ENCODE results near the gene CASP9. TPM values are rescaled to one million over a fixed set of nuclear protein-coding genes. Genes with fewer than 3 reads are reported as not detected.

Gene CASP9
- total RNA-seq, 4 donors from 2014 or later: 4.9 to 8.5 (median 6.5) TPM

GRCh38 chr1:15531682-15532081, 7.7 kb upstream of the CASP9 start:
- no peak for TF ChIP-seq CTCF (IDR thresholded peaks at IDR 0.05)
- no peak for TF ChIP-seq POLR2A (IDR thresholded peaks at IDR 0.05)
- no peak for DNase-seq (ENCODE audit: low spot score in 2 of 2)
- intact Hi-C loops (cut with DNase I; ENCODE audit: low total_unique reads): no loop called here
- H3K4me3 ChIP-seq (ENCODE audit: low read depth, poor library complexity, severe bottlenecking): no peak overlapping the region
- WGBS, 2 donors: 79 to 81% methylated on average over 2 of the region's 2 CpGs

GRCh38 chr1:15531003-15531402, 7.0 kb upstream of the CASP9 start:
- peak in 1 of 2 donors; percentile 21 for DNase-seq (ENCODE audit: low spot score in 2 of 2)
- TF ChIP-seq POLR2A (IDR thresholded peaks at IDR 0.05): no peak
- TF ChIP-seq CTCF (IDR thresholded peaks at IDR 0.05): no peak
- 96 to 98% methylated on average over 4 of the region's 4 CpGs for WGBS, 2 donors
- intact Hi-C loops (cut with DNase I; ENCODE audit: low total_unique reads): no loop called here
- no peak overlapping the region for H3K4me3 ChIP-seq (ENCODE audit: low read depth, poor library complexity, severe bottlenecking)

- no peak for TF ChIP-seq POLR2A (IDR thresholded peaks at IDR 0.05)
- TF ChIP-seq CTCF (IDR thresholded peaks at IDR 0.05): no peak
- 0 to 1% methylated on average over 28 to 62 of the region's 65 CpGs for WGBS, 2 donors
- peak; percentile 100 for DNase-seq (ENCODE audit: low spot score in 2 of 2)
- intact Hi-C loops (cut with DNase I; ENCODE audit: low total_unique reads): loop anchor here (5.0 kb wide), 1 partner anchor 231 kb away; the partner anchor contains the start of gene FBLIM1
- H3K4me3 ChIP-seq (ENCODE audit: low read depth, poor library complexity, severe bottlenecking): peak within 1 kb of the TSS; percentile 96
These were observed 2.7 kb upstream of the CASP9 start, which contains the start of gene DNAJC16 for GRCh38 chr1:15526490-15527339. Gene DNAJC16, plus strand, starts transcription at chr1:15526848. Its CDS starts 2,258 bp downstream, at chr1:15529106.

GRCh38 chr1:15526021-15526489, 2.0 kb upstream of the CASP9 start:
- DNase-seq (ENCODE audit: low spot score in 2 of 2): peak; percentile 27 to 82
- TF ChIP-seq POLR2A (IDR thresholded peaks at IDR 0.05): no peak
- TF ChIP-seq CTCF (IDR thresholded peaks at IDR 0.05): no peak
- WGBS, 2 donors: 8 to 10% methylated on average over 9 of the region's 9 CpGs
- intact Hi-C loops (cut with DNase I; ENCODE audit: low total_unique reads): loop anchor here (5.0 kb wide), 1 partner anchor 231 kb away; the partner anchor contains the start of gene FBLIM1
- H3K4me3 ChIP-seq (ENCODE audit: low read depth, poor library complexity, severe bottlenecking): peak overlapping the region; percentile 9

GRCh38 chr1:15525050-15526020, 1.3 kb upstream of the CASP9 start:
- intact Hi-C loops (cut with DNase I; ENCODE audit: low total_unique reads): loop anchor here (5.0 kb wide), 1 partner anchor 232 kb away; the partner anchor contains the start of gene FBLIM1
- TF ChIP-seq POLR2A (IDR thresholded peaks at IDR 0.05) (no peak), CTCF (IDR thresholded peaks at IDR 0.05) (no peak)

More at GRCh38 chr1:15525050-15526020, 1.3 kb upstream of the CASP9 start:
- no peak overlapping the region for H3K4me3 ChIP-seq (ENCODE audit: low read depth, poor library complexity, severe bottlenecking)
- peak; percentile 39 to 100 for DNase-seq (ENCODE audit: low spot score in 2 of 2)
- WGBS, 2 donors: 1 to 4% methylated on average over 33 to 39 of the region's 40 CpGs

All from lower leg skin (tissue), 4 donors.